ENCODE results near the gene MRPL11. TPM values are rescaled to one million over a fixed set of nuclear protein-coding genes. Genes with fewer than 3 reads are reported as not detected.

The MRPL11 gene
- total and polyA plus RNA-seq, 2 of the 13 experiments (the other 11 are each of a cell fraction or from before 2014, with no cell fraction given): 72.9 to 176 TPM

- TF ChIP-seq RORA (CRISPR knock-in tag; IDR thresholded peaks at IDR 0.05) (no peak), NFAT5 (CRISPR knock-in tag; IDR thresholded peaks at IDR 0.05) (no peak), ZNF350 (CRISPR knock-in tag; IDR thresholded peaks at IDR 0.05; ENCODE audit: borderline replicate concordance, low read depth) (no peak; the same call in 1 of the 2 replicates), TBP (CRISPR knock-in tag; IDR thresholded peaks at IDR 0.05) (no peak), HOXA3 (CRISPR knock-in tag; IDR thresholded peaks at IDR 0.05) (no peak), DBP (CRISPR knock-in tag; IDR thresholded peaks at IDR 0.05; ENCODE audit: not compliant biosample characterization) (no peak), ZNF816 (CRISPR knock-in tag; IDR thresholded peaks at IDR 0.05; ENCODE audit: borderline replicate concordance) (no peak), MATR3 (CRISPR knock-in tag; IDR thresholded peaks at IDR 0.05) (no peak), DNMT1 (CRISPR knock-in tag; IDR thresholded peaks at IDR 0.05) (0 out of 2 replicates have a peak, but pooled peaks have one; percentile 78), SPEN (CRISPR knock-in tag; IDR thresholded peaks at IDR 0.05; ENCODE audit: low read depth) (peak; percentile 96), ELF1 (CRISPR knock-in tag; IDR thresholded peaks at IDR 0.05) (peak; percentile 97), CEBPG (CRISPR knock-in tag; IDR thresholded peaks at IDR 0.05) (no peak), ZBTB1 (CRISPR knock-in tag; IDR thresholded peaks at IDR 0.05; ENCODE audit: borderline replicate concordance) (no peak), SSRP1 (CRISPR knock-in tag; IDR thresholded peaks at IDR 0.05) (no peak), ATF7 (IDR thresholded peaks at IDR 0.05) (no peak), ATF7 (CRISPR knock-in tag; IDR thresholded peaks at IDR 0.05) (no peak), GABPB1 (CRISPR knock-in tag; IDR thresholded peaks at IDR 0.05) (peak; percentile 97), ATRX (CRISPR knock-in tag; IDR thresholded peaks at IDR 0.05; ENCODE audit: borderline replicate concordance) (no peak), ZNF251 (CRISPR knock-in tag; IDR thresholded peaks at IDR 0.05) (no peak), MLXIP (CRISPR knock-in tag; IDR thresholded peaks at IDR 0.05; ENCODE audit: borderline replicate concordance) (no peak)
- TF ChIP-seq, protein P1, sequence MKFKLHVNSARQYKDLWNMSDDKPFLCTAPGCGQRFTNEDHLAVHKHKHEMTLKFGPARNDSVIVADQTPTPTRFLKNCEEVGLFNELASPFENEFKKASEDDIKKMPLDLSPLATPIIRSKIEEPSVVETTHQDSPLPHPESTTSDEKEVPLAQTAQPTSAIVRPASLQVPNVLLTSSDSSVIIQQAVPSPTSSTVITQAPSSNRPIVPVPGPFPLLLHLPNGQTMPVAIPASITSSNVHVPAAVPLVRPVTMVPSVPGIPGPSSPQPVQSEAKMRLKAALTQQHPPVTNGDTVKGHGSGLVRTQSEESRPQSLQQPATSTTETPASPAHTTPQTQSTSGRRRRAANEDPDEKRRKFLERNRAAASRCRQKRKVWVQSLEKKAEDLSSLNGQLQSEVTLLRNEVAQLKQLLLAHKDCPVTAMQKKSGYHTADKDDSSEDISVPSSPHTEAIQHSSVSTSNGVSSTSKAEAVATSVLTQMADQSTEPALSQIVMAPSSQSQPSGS (CRISPR knock-in tag; IDR thresholded peaks at IDR 0.05): no peak
These were observed 41.7 kb upstream of the MRPL11 start, which contains the start of gene DPP3 (continued) for GRCh38 chr11:66480117-66480938.

All from HepG2 (cell line).